GM21737 (cell line): ENCODE data around the gene WDR37.

Source experiments
- ATAC-seq: cut with Tn5 transposase; IDR thresholded peaks from one replicate; pipeline ENCODE4 v1.9.1; 2021; ENCODE audit warnings: mild to moderate bottlenecking, moderate library complexity; ENCODE audit not compliant: unreplicated experiment

Gene WDR37

DNA sequence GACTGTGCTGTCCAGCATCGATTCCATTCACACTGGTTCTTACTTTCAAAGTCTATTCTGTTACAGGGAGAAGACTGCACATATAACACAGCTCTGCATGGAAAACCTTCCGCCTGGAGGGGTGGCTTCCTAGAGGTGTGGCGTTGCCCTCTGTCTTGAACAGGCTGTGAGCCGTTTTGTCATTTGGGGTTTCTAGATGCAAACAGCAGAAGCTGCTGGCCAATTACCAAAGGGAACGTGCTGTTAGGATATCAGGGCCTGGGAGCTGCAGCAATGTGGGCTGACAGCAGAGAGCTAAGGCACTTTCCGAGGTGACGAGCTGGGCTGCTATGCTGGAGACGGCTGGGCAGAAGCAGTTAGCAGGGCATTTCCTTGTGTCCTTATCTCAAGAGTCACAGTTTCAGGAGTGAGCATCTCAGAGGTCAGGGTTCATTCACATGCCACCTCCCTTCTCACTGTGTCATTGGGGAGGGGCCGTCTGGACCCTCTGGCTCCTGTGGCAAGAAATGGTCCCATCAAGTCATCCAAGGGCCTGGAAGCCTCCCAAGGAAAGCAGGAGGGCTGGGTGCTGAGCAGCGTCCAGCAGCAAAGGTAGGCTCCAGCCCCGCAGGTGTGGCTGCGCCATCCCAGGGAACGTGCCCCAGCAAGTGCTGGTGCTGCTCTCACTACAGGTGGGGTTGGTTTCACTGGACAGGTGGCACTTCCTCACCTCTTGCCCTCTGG lies 106.5 kb downstream of the WDR37 start:
- ATAC-seq: no peak

DNA sequence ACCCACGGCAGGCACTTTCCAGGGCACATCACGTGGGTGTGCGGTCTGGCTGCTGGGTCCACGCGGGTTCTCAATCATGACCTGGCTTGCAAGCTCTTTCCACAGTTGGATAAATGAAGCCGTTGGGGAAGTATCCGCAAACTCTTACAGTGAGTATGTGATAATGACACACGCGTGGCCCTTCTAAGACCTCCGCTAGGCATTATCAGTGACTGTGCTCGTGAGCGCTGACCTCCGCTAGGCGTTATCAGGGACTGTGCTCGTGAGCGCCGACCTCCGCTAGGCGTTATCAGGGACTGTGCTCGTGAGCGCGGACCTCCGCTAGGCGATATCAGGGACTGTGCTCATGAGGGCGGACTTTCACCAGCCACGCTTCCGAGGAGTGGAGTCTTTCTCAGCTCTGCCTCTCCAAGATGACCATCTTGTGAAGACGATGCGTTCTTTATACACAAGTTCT lies 107.0 kb downstream of the WDR37 start:
- no peak for ATAC-seq

DNA sequence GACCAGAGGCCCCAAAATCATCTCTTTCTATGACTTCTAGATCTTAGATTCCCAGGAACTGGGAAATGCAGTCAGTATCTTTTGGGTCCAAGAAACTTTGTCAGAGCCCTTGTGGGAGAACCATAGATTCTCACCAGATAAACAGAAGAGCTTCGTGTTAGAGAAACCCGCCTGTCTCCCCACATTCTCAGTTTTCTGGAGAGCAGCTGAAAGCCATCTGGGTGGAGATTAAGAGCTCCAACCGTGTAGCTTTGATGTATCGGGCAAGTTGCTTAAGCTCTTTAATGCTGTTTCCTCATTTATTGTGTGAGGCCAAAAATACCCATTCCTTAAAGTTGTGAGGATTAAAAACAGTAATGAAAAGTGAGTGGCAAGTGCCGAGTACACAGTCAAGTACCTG lies 107.6 kb downstream of the WDR37 start:
- no peak for ATAC-seq

DNA sequence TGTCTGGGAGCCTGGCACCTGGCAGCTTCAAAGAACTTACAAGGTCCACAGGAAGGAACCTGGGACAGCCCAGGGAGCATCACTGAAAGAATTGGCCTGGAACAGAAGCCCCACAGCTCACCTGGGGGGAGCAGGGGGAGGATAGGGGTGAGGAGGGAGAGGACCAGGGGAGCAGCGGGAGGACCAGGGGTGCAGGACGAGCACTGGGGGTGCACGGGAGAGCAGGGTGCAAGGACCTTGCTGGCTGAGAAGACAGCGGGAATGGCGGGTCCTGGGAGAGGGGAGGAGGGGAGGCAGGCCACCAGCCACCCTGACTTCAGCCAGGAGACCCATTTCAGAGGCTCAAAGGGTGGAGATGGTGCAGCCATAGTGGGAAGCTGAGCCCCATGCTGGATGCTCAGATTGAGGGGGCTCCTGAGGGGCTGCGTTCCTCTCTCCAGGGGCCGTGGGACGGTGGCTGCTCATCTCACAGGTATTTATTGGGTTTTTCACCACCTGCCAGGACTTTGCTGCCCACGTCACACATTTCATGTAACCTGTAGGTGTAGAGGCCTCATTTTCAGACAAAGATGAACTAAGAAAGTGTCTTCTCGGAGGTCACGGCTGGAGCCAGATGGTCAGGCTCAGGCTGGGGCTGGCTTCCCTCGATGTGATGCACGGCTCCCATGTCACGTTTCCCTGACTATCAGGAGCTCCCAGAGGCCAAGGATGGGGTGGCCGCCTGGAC lies 110.1 kb downstream of the WDR37 start:
- ATAC-seq: no peak

GRCh38 chr10:1166828-1167275 lies 110.7 kb downstream of the WDR37 start:
- no peak for ATAC-seq

GRCh38 chr10:1168763-1169162 lies 112.6 kb downstream of the WDR37 start:
- ATAC-seq: no peak

- no peak for ATAC-seq
Observed at GRCh38 chr10:1169186-1169885, 113.2 kb downstream of the WDR37 start.

GRCh38 chr10:1169981-1170866 lies 114.0 kb downstream of the WDR37 start:
- ATAC-seq: no peak

- ATAC-seq: no peak
Observed at GRCh38 chr10:1170867-1171180, 114.6 kb downstream of the WDR37 start.

GRCh38 chr10:1171182-1171581 lies 115.0 kb downstream of the WDR37 start:
- ATAC-seq: no peak

DNA sequence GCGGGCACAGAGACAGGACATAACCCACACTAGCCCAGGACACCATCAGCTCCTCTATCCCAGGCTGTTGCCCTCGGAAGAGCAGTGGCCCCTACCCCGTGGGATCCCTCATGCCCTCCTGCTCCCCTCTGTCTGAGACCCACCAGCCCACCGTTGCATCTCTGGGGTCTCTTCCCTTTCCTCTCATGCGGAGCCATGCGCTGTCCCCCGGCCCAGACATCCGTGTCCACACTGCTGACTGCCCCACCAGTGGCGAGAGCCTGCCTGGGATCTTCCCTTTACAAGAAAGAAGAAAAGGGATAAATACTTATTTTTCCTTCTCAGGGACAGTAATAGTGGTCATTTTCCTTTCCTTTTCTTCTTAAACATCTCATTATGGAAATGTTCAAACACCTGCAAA lies 115.4 kb downstream of the WDR37 start:
- no peak for ATAC-seq

DNA sequence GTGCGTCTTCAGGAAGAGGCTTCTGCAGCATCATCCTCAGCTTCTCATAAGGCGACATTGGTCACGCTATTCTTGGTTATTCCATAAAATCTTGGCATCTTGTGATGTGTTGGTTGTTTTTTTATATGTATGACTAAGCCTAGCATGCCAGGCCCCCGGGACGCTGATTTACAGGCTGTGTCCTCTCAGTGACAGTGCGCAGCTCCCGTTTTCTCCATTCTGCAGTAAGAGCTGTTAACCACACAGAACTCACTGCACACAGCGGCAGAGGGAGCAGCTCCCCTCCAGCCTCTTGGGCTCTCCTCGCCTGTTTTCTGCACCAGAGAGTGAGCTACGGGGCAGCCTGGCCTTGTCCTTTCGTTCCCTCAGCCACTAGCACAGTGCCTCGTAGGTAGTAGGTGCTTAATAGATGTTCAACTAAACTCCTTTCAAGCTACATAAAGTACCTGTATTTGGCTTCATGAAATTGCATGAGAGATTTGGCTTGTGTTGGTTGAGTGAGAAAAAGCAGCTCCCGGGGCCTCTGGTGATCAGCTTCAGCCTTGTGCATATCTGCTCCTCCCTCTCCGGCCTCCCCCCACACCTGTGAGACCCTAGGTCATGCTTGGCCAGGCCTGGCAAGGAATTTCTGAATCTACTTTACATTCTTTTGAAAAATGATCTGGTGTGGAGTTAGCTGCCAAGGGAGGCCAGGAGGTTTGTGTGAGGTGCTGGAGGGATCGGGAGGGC lies 116.2 kb downstream of the WDR37 start:
- ATAC-seq: no peak

DNA sequence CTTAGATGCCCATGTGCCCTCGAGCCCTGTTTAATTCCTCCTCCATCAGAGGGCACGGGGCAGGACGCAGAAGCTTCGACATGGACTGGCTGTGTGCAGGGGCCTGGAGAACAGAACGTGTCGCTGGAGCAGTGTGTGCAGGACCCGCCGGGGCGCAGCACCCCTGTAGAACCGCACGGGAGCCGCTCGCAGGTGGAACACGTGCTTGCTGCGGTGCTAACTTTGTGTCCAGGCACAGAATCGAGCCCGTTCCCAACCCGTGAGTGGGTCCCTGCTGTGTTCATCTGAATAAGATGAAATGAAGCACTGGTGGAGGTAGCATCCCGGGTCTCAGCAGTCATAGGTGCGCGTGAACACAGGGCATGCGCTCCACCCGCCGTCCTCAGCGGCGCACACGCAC lies 116.9 kb downstream of the WDR37 start:
- no peak for ATAC-seq

GRCh38 chr10:1174022-1174421 lies 117.8 kb downstream of the WDR37 start:
- ATAC-seq: no peak

DNA sequence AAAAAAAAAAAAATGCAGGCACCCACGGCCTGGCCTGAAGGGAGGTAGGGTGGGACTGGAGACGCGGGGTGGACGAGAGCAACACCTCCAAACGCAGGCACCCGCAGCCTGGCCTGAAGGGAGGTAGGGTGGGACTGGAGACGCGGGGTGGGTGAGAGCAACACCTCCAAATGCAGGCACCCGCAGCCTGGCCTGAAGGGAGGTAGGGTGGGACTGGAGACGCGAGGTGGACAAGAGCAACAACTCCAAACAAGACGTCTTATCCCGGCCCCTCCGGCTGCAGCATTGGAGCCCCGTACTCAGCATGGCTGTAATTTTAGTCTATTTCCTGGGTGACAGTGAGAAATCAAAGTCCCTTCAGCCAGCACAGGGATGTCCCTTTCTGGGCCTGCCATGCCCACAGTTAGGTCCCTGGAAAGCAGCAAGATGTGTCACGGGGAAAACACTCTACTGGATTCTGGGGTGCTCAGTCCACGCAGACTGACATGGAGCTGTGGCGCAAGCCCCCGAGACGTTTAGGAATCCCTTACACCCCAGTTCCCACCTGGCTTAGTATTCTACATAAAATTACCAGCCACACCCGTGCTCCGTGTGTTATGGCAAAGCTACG lies 119.9 kb downstream of the WDR37 start:
- ATAC-seq: no peak

- ATAC-seq: no peak
Observed at GRCh38 chr10:1177936-1178335, 121.8 kb downstream of the WDR37 start.

DNA sequence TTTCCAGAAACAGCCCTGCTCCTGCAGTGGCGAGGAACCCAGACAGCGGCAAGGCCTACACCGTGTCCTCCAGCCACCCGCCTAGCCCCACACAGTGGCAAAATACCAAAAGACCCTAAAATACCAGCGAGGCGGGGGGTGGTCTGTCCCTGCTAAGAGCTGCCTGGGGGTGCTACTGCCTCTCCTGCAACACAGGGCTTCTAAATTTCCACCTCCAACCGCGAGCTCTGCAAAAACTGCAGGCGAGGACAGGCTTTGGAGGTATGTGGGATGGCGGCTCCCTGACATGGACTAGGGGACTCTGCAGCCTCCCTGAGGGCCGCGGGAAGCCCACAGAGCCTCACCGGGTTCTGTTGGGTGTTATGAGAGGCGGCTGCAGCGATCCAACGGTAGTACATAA lies 122.3 kb downstream of the WDR37 start:
- ATAC-seq: no peak

- no peak for ATAC-seq
Observed at GRCh38 chr10:1179346-1180070, 123.3 kb downstream of the WDR37 start.

- no peak for ATAC-seq
Observed at GRCh38 chr10:1180071-1180730, 124.0 kb downstream of the WDR37 start.
